HG03159 (cell line): ENCODE measurements around the gene CHTOP.
"Not testable (repeated sequence)": the region's sequence is repeated elsewhere in the genome, so short reads cannot be mapped to it uniquely, and the experiment has no call there.

Experiments used
- ATAC-seq: cut with Tn5 transposase; IDR thresholded peaks from one replicate; pipeline ENCODE4 v1.9.1; 2021; ENCODE audit warnings: mild to moderate bottlenecking, moderate library complexity; ENCODE audit not compliant: unreplicated experiment

Gene CHTOP

DNA sequence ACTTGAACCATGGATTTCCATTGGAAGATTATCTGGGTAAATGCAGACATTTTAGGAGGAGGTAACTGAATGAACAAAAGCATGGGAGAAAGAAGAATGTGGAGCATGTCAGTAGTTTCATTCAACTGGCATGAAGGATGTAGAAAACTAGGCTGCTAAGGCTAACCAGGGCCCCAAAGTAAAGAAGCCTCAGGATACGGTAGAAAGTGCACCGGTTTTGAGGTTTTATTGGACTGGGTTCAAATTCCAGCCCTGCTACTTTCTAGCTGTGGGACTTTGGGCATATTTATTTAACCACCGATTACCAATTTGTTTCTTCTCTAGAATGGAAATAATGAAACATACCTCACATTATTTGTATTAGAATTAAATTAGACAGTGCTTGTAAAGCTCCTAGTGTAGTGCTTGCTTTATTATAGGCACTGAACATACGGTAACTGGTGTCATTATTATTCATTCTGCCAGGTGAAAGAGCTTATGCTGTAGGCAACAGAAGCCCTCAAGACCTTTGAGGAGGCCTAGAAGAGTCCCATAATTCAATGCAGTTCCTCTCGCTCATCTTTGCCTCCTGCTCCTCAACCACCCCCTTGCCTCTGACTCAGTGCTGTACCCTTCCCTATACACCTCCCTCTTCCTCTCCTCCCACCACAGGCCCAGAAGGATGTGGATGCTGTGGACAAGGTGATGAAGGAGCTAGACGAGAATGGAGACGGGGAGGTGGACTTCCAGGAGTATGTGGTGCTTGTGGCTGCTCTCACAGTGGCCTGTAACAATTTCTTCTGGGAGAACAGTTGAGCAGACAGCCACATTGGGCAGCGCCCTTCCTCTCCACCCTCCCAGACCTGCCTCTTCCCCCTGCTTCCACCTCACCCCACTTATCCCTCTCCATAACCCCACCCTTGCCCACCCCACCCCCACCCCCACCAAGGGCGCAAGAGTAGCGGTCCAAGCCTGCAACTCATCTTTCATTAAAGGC is 2.5 kb upstream of the CHTOP start:
- no peak for ATAC-seq

DNA sequence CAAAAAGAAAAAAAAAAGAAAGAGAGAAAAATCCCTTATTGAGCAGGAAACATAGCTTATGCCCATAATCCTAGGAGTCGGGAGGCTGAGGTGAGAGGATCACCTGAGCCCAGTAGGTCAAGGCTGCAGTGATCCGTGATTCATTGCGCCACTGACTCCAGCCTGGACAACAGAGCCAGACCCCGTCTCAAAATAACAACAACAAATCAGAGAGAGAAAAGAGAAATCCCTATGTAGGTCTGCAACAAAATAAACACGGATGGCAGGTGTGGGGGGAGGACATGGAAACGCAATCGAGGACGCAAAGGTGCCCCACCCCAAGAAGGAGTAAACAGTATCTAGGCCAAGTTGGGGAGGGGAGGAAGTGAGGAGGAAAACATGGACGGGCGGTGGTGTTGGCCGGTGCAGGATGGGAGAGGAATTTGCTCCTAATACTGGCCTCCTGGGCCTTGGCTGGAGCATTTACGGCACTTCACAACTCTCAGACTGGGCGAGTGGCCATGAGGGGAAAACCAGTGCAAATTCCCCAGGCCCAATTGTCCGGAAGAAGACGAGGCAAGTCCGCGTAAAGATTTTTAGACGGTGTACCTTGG is 609 bp upstream of the CHTOP start:
- ATAC-seq, result no peak

DNA sequence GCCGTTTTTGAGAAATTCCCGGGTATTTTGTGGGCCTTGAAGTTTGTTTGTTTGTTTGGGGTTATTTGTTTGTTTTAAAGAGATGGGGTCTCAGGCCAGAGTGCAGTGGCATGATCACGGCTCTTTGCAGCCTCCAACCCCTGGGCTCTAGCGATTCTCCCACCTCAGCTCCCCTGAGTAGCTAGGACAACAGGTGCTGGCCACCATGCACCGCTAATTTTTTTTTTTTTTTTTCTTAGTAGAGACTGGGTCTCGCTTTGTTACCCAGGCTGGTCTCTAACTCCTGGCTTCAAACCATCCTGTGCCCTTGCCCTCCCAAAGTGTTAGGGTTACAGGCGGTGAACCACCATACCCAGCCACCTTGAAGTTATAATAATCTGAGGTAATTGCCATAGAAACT is 2.0 kb downstream of the CHTOP start:
- ATAC-seq, result no peak

DNA sequence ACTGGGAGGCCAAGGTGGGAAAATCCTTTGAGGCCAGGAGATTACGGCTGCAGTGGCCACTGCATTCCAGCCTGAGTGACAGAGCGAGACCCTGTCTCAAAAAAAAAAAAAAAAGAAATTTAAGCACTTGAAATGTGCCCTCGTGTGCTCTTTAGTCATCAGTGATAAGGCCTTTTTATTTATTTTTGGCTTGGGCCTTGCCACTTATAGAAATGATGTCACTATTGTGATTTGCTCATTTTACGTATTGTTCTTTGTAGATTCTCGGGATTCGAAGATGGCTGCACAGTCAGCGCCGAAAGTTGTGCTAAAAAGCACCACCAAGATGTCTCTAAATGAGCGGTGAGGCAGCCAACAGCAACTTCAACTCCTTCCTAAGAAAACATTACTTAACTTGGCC is 2.4 kb downstream of the CHTOP start:
- no peak for ATAC-seq

DNA sequence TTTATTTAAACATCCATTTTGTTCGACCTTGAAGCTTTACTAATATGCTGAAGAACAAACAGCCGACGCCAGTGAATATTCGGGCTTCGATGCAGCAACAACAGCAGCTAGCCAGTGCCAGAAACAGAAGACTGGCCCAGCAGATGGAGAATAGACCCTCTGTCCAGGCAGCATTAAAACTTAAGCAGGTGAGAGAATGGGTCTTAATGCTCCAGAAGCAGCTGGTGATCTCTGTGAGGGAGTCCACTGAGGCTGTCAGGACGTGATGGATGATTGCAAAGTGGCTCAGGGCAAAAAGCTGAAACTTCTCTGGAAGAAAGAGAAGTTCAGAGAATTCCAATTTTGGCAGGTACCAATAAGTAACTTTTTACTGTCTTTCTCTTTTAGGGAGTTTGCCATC is 4.4 kb downstream of the CHTOP start:
- no peak for ATAC-seq

DNA sequence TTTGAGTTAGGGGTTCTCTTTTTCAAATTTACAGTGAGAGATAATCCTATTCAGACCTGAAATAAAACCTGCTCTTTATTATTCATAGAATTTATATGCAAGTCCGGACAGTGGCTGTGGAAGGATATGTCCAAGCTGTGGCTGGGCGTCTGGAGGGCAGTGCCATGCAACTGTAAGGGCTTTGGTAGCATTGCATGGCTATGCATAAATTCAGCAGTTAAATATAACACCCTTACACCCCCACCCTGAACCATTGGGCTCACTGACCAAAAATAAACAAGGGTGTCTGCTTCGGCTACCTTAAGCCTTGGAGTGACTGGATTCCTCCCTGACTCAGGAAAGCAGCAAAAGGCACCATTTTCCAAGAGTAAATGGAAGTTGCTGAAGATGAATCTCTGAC is 5.4 kb downstream of the CHTOP start:
- ATAC-seq, result no peak

DNA sequence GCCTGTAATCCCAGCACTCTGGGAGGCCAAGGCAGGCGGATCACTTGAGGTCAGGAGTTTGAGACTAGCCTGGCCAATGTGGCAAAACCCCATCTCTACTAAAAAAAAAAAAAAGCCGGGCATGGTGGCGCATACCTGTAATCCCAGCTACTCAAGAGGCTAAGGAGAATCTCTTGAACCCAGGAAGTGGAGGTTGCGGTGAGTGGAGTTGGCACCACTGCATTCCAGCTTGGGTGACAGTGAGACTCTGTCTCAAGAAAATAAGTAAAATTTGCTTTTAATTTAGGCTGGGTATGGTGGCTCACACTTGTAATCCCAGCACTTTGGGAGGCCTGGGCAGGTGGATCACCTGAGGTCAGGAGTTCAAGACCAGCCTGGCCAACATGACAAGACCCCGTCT is 6.3 kb downstream of the CHTOP start:
- not testable (repeated sequence) for ATAC-seq

DNA sequence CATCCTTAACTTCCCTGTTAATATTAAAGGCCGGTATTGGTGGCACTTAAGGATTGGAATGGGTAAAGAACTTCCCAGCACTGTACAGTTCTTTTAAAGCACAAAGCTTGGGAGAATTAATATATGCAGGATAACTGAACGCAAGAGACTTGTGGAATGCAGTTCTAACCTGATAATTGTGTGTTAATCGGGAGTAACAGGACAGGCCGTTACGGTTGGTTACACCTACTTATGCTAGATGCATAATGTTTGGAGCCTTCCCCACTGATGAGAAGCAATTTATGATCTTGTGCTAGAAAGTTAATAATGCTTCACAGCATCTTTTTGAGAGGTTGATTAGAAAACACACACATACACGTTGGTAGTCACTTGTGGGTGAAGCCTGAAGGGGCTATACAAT is 7.0 kb downstream of the CHTOP start:
- no peak for ATAC-seq

DNA sequence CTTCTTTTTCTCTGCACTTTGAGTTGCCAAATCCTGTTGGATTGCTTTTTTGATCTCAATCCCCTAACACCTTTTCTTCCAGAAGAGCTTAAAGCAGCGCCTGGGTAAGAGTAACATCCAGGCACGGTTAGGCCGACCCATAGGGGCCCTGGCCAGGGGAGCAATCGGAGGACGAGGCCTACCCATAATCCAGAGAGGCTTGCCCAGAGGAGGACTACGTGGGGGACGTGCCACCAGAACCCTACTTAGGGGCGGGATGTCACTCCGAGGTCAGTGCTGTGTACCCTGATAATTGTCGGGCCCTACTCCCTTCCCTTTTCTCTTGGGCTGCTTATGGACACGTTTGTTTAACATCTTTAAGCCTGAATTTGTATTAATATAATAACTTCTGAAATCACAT is 8.3 kb downstream of the CHTOP start:
- ATAC-seq, result no peak

DNA sequence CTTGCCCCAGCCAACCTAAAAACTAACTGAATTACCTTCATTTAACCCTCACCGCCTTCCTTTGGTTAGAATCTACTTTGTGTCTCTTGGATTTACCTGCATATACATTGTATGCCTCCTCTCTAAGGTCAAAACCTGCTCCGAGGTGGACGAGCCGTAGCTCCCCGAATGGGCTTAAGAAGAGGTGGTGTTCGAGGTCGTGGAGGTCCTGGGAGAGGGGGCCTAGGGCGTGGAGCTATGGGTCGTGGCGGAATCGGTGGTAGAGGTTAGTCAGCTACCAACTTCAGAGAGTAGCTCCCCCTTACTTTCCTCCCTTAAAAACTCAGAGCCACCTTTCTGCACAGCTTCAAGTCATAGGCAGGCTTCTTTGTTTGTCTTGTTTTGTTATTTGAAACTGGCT is 9.2 kb downstream of the CHTOP start:
- no peak for ATAC-seq

DNA sequence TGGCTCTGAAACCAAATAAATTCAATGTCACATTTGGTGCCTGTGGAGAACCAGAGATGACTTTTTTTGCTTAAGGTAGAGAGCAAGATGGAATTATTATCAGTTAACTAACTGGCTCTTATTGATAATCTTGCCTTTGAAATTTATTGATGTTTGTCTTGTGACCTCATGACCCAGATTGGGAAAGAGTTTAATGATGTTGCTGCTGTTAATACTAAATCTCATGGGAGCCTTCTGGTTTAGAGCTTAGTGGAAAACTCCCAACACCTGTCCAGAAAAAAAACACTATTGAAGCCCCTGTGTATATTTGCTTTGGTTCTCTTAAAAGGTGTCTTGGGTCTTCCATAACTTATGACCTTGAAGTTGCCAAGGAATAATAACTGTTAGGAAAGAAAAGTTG is 9.9 kb downstream of the CHTOP start:
- no peak for ATAC-seq

DNA sequence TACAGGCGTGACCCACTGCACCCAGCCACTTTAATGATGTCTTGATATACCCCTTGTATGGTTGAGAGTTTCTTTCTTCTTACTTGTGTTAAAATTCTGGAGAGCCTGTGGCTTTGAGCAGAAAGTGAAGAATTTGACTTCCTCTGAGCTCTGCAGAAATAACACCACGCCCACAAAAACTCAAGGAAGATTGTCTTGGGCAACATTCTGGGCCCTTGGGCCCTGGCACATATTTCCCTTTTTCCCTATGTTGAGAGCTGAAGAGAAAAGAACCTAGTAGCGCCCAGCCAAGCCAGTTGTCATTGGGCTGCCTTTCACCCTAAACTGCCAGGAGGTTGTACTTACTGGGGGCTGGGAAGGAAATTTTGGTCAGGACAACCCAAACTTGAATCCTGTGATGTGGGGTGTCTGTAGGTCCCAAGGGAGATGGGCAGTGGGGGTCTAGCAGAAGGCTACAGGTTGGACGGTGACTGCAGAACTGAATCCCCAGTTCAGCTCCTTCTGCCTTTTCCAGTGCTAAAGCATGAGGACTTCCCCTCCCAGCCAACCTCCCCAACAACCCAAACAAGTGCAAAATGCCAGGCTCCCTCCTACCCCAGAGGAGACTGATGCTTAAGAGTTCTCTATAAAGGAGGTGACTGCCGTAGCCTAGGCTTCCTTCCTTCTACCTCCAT is 12.9 kb downstream of the CHTOP start:
- no peak for ATAC-seq

DNA sequence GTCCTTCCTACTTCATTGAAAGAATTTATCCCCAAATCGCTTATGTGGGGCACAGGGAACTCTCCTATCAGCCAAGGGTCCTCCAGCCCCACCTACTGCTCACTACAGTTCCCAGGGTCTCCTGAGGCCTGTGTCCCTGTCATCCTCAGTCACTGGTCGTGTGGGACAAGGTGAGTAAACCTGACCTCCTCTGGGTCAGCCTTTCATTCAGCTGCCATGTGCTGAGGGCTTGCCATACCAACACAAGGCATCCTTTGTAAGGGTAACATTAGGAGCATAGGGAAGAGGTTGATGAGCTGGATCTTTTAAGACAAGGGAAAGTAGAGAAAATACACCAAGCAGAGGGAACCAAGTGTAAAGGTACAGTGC is 13.5 kb downstream of the CHTOP start:
- no peak for ATAC-seq

DNA sequence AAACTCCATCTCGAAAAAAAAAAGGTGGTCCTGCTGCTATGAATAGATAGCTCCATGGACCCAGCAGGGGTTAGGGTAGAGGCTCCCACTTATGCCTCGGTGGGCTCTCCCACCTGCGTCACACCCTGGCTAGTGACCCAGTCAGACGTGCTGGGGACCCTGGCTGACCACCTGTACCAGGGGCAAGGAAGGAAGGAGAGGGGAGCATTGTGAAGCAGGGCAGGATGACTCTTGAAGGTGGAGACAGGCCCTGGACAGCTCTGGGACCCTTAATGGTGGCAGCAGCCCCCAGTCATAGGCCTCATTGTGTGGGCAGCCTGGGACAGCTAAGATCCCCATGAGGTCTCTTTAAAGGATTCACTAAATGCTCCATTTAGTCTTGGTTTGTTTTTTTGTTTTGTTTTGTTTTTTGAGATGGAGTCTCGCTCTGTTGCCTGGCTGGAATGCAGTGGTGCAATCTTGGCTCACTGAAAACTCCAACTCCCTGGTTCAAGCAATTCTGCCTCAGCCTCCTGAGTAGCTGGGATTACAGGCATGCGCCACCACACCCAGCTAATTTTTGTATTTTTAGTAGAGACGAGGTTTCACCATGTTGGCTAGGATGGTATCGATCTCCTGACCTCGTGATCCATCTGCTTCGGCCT is 14.3 kb downstream of the CHTOP start:
- no peak for ATAC-seq

DNA sequence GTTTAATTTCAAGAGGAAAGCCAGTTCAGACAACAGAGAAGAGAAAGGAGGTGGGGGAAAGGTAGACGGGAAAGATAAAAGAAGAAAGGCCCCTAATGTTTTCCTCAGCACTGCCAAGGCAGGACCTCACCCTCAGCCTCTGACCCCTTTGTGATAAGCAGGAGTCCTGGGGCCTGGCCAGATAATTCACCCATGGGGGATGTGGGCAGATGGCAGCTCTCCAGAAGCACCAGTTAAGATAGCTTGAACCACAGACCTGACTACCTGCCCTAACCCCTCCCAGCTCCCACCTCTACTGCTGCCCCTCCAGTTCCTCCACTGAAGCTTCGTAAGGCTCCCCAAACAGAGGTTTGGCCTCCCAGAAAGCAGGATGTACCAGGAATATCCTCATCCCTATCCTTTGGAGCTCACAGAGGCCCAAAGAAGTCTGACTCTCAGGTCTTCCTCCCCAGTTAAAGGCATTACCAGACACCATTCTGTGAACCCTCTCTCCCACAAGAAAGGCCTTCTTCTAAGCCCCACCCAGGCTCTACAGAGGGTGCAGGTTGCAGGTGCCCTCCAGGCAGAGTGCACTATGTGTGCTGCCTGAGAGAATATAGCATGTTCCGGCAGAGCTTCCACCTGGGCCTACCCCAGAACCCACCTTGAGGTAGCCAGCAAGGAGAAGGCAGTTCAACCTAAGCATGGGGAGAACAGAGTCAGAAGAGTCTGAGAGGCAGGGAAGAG is 15.4 kb downstream of the CHTOP start:
- no peak for ATAC-seq

DNA sequence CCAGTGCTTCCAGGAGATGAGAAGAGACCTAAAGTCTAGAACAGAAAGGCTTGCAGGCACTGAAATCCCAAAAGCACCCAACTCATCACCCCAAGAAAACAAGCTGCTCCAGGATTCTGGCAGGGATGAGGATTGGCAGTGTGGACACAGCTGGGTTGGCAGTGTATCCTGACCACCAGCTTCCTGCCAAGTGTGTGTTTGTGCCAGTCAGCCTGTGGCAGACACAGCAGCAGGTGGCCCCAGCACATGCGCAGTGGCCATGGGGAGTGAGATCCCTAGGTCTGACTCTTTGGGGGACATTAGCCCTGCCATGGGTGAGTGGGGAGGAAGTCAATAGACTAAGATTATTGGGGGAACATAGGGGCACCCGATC is 16.0 kb downstream of the CHTOP start:
- no peak for ATAC-seq

DNA sequence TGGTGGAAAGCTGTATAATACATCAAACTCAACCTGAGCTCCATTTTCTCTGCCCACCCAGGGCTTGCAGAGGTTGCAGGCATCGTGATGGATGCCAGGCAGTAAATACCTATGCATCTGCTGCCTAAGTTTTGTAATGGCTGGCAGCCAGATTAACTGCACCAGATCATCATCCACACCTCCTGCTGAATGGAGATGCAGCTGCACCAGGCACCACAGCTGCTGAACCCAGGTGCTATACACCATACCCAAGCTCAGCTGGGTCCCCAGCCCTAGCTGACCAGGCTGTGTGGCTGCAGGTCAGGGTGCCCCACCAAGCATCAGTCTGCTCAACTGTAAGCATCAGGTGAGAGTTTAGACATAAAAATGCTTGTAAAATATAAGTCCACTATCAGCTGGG is 17.9 kb downstream of the CHTOP start:
- ATAC-seq, result no peak

DNA sequence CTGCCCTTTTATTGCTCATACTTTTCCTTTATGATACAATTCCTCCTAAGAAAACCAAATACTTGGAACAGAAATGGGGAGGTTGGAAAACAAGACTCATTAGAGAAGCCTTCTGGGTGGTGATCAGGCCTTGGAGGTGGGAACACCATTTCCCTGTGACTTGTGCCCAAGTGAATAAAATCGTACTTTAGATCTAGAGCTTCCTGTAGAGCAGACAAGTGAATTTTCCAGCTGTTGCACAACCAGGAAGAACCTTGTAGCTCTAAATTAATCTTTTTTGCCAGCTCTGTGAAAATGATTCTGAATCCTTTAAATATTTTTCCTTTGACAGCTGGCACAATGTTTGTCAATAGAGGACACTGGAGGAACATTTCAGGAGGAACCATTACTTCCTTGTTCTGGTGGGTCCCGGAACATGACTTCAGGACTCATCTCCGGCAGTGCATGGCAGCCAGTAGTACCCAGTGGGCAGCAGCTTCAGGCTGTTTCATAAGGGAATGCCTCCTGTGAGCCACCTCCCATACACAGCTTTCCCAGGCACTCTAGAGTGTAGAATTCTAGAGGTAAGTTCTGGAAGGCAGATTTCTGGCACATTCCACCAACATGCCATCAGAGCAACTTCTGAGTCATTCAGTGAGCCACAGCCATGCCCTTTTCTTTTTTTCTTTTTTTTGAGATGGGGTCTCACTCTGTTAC is 19.1 kb downstream of the CHTOP start:
- ATAC-seq, result no peak

DNA sequence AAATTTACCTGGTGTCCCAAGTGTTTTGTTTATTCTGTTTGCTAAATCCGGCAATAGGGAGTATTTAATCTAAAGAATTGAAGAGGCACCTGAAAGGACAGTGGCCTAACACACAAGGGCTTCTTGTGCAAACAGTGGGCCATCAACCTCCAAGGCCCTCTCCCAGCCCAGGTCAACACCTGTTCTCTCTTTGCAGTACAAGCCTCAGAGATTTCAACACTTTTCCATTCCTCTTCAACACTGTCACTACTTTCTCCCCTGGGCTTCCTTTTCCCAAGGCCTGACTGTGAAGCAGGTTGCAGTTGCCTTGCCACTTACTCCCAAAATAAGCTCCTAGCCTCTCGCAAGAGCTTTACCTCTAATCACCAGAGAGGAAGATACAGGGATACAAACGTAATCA is 21.5 kb downstream of the CHTOP start:
- no peak for ATAC-seq

DNA sequence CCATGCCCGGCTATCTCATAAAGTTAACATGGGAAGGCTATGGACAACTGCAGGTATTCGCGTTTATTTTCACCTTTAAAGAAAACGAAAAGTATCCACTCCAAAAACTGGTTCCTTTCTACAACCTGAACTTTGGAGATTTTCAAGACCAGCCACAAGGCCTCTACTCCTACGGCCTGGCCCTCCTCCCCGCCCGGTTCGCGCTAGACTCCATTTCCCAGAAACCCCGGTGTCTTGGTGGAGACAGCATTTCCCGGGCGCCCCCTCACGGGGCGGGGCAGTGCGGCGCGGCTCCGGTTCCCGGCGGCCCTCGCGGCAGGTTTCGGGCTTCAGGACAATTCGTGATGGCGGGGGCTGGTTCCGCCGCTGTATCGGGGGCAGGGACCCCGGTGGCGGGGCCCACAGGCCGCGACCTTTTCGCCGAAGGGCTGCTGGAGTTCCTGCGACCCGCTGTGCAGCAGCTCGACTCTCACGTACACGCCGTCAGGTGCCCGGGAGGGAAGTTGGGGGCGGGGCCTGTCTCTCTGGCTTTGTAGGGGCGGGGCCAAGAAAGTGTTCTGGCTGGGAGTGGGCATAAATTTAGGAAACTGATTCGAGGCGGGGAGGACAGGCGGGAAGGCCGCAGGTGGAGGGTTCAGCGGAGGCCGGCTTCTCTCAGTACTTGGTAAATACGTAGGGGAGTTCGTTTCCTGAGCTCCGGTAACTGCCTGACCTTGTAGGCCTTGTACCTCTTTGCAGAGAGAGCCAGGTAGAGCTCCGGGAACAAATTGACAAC is 24.7 kb downstream of the CHTOP start, which contains the start of gene SNAPIN:
SNAPIN (plus strand) TSS at position 304 of the 775 bp plus-strand sequence; CDS start at position 345, 41 bp downstream.
- ATAC-seq, result peak; percentile 89
